SK-N-SH (cell line): ENCODE results near the gene SYNC. TPM values are rescaled to one million over a fixed set of nuclear protein-coding genes. Genes with fewer than 3 reads are reported as not detected.

ENCODE experiments used
- CTCF ChIA-PET: fragments of 300-600, 350-600 bp; formaldehyde crosslinking; extraction: SDS; loops from one replicate; lab custom pipeline; 2021; lab: Yijun Ruan, JAX
- POLR2A ChIA-PET: fragments of 350-600 bp; sonication (Branson Sonifier 250); formaldehyde crosslinking; extraction: SDS; loops from one replicate; lab custom pipeline; 2020; ENCODE audit warnings: antibody characterized with exemption, inconsistent platforms; lab: Yijun Ruan, JAX
- DNase-seq: peaks from one replicate; pipeline ENCODE4 v3.0.0; 2012
- H2AFZ ChIP-seq: fragments of 200-600 bp; sonication (generic); 2 replicates; pipeline ENCODE4 v1.8.1; 2016; ENCODE audit warnings: antibody characterized with exemption, mild to moderate bottlenecking, low read depth
- H3F3A ChIP-seq: fragments of 200-600 bp; sonication (generic); replicated peaks from 2 replicates; pipeline ENCODE3; 2016; ENCODE audit warnings: antibody characterized with exemption, mild to moderate bottlenecking; ENCODE audit not compliant: insufficient read depth
- H3K27ac ChIP-seq, 2 experiments: fragments of 200-500 bp in 1 of 2; fragments of 200-600 bp in 1 of 2; sonication (Bioruptor generic) in 1 of 2; sonication (generic), shearing (Covaris generic) in 1 of 2; 2 replicates each; pipeline versions ENCODE4 v1.5.1 to v1.6.1; 2014 to 2016; ENCODE audit warnings: low read depth in 2 of 2, inconsistent platforms in 1 of 2, low read length in 1 of 2, mild to moderate bottlenecking in 1 of 2, mixed read lengths in 1 of 2
- H3K27me3 ChIP-seq: fragments of 200-600 bp; sonication (generic), shearing (Covaris generic); 2 replicates; pipeline ENCODE4 v1.6.1; 2016; ENCODE audit warnings: mixed run types; ENCODE audit not compliant: insufficient read depth
- H3K36me3 ChIP-seq, 2 experiments: fragments of 200-500 bp in 1 of 2; fragments of 200-600 bp in 1 of 2; sonication (Bioruptor generic) in 1 of 2; sonication (generic) in 1 of 2; replicated peaks in 1 of 2; 2 replicates each; pipeline versions ENCODE3 to v1.5.1; 2014 to 2016; ENCODE audit warnings: low read length in 1 of 2, mild to moderate bottlenecking in 1 of 2; ENCODE audit not compliant: insufficient read depth in 2 of 2, control insufficient read depth in 1 of 2
- H3K4me1 ChIP-seq, 2 experiments: fragments of 200-500 bp in 1 of 2; fragments of 200-600 bp in 1 of 2; sonication (Bioruptor generic) in 1 of 2; sonication (generic), shearing (Covaris generic) in 1 of 2; 2 replicates each; pipeline versions ENCODE4 v1.5.1 to v1.6.1; 2014 to 2016; ENCODE audit warnings: low read depth in 1 of 2, low read length in 1 of 2, mixed run types in 1 of 2; ENCODE audit not compliant: insufficient read depth in 2 of 2, control insufficient read depth in 1 of 2
- H3K4me2 ChIP-seq: fragments of 200-600 bp; sonication (generic), shearing (Covaris generic); 2 replicates; pipeline ENCODE4 v1.6.1; 2017; ENCODE audit warnings: mixed run types
- H3K4me3 ChIP-seq, 2 experiments: fragments of 200-500 bp in 1 of 2; fragments of 200-600 bp in 1 of 2; sonication (Bioruptor generic) in 1 of 2; sonication (generic), shearing (Covaris generic) in 1 of 2; 2 replicates each; pipeline versions ENCODE4 v1.5.1 to v1.8.1; 2014 to 2016; ENCODE audit warnings: low read depth in 2 of 2, inconsistent platforms in 1 of 2, low read length in 1 of 2, mild to moderate bottlenecking in 1 of 2, mixed read lengths in 1 of 2, moderate library complexity in 1 of 2
- H3K79me2 ChIP-seq: fragments of 200-600 bp; sonication (generic); 2 replicates; pipeline ENCODE4 v1.8.1; 2017; ENCODE audit warnings: mild to moderate bottlenecking; ENCODE audit not compliant: insufficient read depth
- H3K9ac ChIP-seq: fragments of 200-600 bp; sonication (generic); 2 replicates; pipeline ENCODE4 v1.6.1; 2017; ENCODE audit warnings: mixed run types
- H3K9me2 ChIP-seq: fragments of 200-600 bp; sonication (generic); 2 replicates; pipeline ENCODE4 v1.6.1; 2017; ENCODE audit warnings: mixed run types
- H3K9me3 ChIP-seq: fragments of 200-600 bp; sonication (generic); 2 replicates; pipeline ENCODE4 v1.6.1; 2017; ENCODE audit warnings: mixed run types, mild to moderate bottlenecking, moderate library complexity
- H4K20me1 ChIP-seq: fragments of 200-600 bp; sonication (generic); 2 replicates; pipeline ENCODE4 v1.6.1; 2017; ENCODE audit warnings: mild to moderate bottlenecking, mixed run types; ENCODE audit not compliant: insufficient read depth
- CHD2 ChIP-seq: fragments of 150-350 bp; IDR thresholded peaks from 2 replicates; pipeline ENCODE4 v1.6.1; 2018; ENCODE audit warnings: low read length; ENCODE audit not compliant: partially characterized antibody
- EP300 ChIP-seq, 2 experiments: IDR thresholded peaks; 2 replicates each; pipeline versions ENCODE4 v1.4.0 to v1.6.1; 2012; ENCODE audit warnings: borderline replicate concordance in 1 of 2, low read depth in 1 of 2, low read length in 1 of 2
- FOSL2 ChIP-seq: IDR thresholded peaks from 2 replicates; pipeline ENCODE4 v1.4.0; 2012; ENCODE audit warnings: low read depth, mild to moderate bottlenecking, moderate library complexity, borderline replicate concordance
- GATA2 ChIP-seq: sonication (generic); formaldehyde crosslinking; IDR thresholded peaks from 2 replicates; pipeline ENCODE4 v1.5.0; 2020; ENCODE audit warnings: mild to moderate bottlenecking, missing genetic modification reagents
- JUND ChIP-seq: IDR thresholded peaks from 2 replicates; pipeline ENCODE4 v1.4.0; 2012
- MEF2A ChIP-seq: IDR thresholded peaks from 2 replicates; pipeline ENCODE4 v1.4.0; 2012; ENCODE audit warnings: low read depth, borderline replicate concordance
- MXI1 ChIP-seq: IDR thresholded peaks from 2 replicates; pipeline ENCODE4 v1.6.1; 2012; ENCODE audit warnings: mild to moderate bottlenecking, low read depth, low read length, improper control_type of control experiment
- NFIC ChIP-seq: IDR thresholded peaks from 2 replicates; pipeline ENCODE4 v1.4.0; 2012; ENCODE audit warnings: borderline replicate concordance
- NRF1 ChIP-seq: IDR thresholded peaks from 2 replicates; pipeline ENCODE4 v1.6.1; 2012; ENCODE audit warnings: low read depth, mild to moderate bottlenecking, low read length
- POLR2AphosphoS5 ChIP-seq: IDR thresholded peaks from 2 replicates; pipeline ENCODE4 v1.6.1; 2012; ENCODE audit warnings: low read depth, low read length
- RAD21 ChIP-seq: IDR thresholded peaks from 2 replicates; pipeline ENCODE4 v1.6.1; 2012; ENCODE audit warnings: mild to moderate bottlenecking, low read length
- REST ChIP-seq: IDR thresholded peaks from 2 replicates; pipeline ENCODE4 v1.6.1; 2012; ENCODE audit warnings: mild to moderate bottlenecking, low read depth, low read length, moderate library complexity
- RFX5 ChIP-seq: IDR thresholded peaks from 2 replicates; pipeline ENCODE4 v1.6.1; 2012; ENCODE audit warnings: mild to moderate bottlenecking, improper control_type of control experiment, low read length
- TCF12 ChIP-seq: IDR thresholded peaks from 2 replicates; pipeline ENCODE4 v1.4.0; 2012
- TEAD4 ChIP-seq: IDR thresholded peaks from 2 replicates; pipeline ENCODE4 v1.4.0; 2012; ENCODE audit warnings: mild to moderate bottlenecking, borderline replicate concordance; ENCODE audit not compliant: insufficient read depth
- YY1 ChIP-seq: IDR thresholded peaks from 2 replicates; pipeline ENCODE4 v1.4.0; 2012; ENCODE audit warnings: low read depth, mild to moderate bottlenecking
- WGBS: methylation state at CpG from one replicate; pipeline ENCODE4 v1.1.6; 2017; ENCODE audit warnings: low lambda C conversion rate; 5-methylcytosine and 5-hydroxymethylcytosine counted together
- polyA plus RNA-seq, 3 experiments: library from polyadenylated mRNA; depleted of rRNA; stranded (reverse); fragments of >200 nt; gene quantifications; 2 replicates each; pipeline ENCODE4 v1.2.3, GENCODE V29; 2012
- TF ChIP-seq, protein P1 (sequence below): fragments of 150-350 bp; IDR thresholded peaks from 2 replicates; pipeline ENCODE4 v1.6.1; 2016; ENCODE audit warnings: mild to moderate bottlenecking, low read depth, low read length

Gene SYNC
- polyA plus RNA-seq, 1 of the 3 experiments (the other 2 are of a cell fraction): 25.6 TPM

GRCh38 chr1:32728413-32729077 is 26.0 kb upstream of the SYNC start:
- ChIA-PET CTCF (interaction anchor here (0.5 to 4.4 kb wide), 8 partner anchors 11 to 255 kb away, joined by 3 to 54 read pairs (median 5); a partner anchor contains a TSS), POLR2A (no interaction called here)
- Histone ChIP-seq H4K20me1 (no peaks in the 10 kb centered on the region), H3K9ac (no peak overlapping the region), H3K27ac (no peak overlapping the region), H3K36me3 (no peaks in the 10 kb centered on the region), H3K9me3 (no peaks in the 10 kb centered on the region), H3K4me3 (no peak overlapping the region), H3K9me2 (no peaks in the 10 kb centered on the region), H3K4me1 (peaks cover 10 to 16% of the 10 kb centered on the region in 2 experiments; a peak in 3 of 4 replicates), H2AFZ (no peak overlapping the region), H3K27me3 (no peaks in the 10 kb centered on the region), H3K4me2 (no peak overlapping the region), H3K79me2 (no peaks in the 10 kb centered on the region), H3F3A (peaks cover 3% of the 10 kb centered on the region)
- whole genome bisulfite sequencing: 84% methylated on average over 7 of the region's 7 CpGs
- no peak for DNase-seq
- TF ChIP-seq TEAD4 (no peak), MEF2A (no peak), REST (no peak), EP300 (IDR thresholded peaks at IDR 0.05; ENCODE audit: borderline replicate concordance in 1 of 2, low read depth in 1 of 2, low read length in 1 of 2) (no peak), TCF12 (no peak), RFX5 (no peak), MXI1 (no peak), JUND (no peak), FOSL2 (no peak), YY1 (no peak), GATA2 (no peak), NRF1 (no peak), CHD2 (no peak), NFIC (no peak), POLR2AphosphoS5 (no peak), RAD21 (no peak)
- TF ChIP-seq, protein P1, sequence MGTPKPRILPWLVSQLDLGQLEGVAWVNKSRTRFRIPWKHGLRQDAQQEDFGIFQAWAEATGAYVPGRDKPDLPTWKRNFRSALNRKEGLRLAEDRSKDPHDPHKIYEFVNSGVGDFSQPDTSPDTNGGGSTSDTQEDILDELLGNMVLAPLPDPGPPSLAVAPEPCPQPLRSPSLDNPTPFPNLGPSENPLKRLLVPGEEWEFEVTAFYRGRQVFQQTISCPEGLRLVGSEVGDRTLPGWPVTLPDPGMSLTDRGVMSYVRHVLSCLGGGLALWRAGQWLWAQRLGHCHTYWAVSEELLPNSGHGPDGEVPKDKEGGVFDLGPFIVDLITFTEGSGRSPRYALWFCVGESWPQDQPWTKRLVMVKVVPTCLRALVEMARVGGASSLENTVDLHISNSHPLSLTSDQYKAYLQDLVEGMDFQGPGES: no peak
